Right forelimb (tissue), 1 donor: ENCODE results near the gene CFAP54.
A peak's percentile ranks its signal among the peaks of the same experiment; 100 is the strongest.

Experiments used
- DNase-seq: peaks from one replicate; pipeline ENCODE4 v3.0.0-alpha.2; 2018

The CFAP54 gene

DNA sequence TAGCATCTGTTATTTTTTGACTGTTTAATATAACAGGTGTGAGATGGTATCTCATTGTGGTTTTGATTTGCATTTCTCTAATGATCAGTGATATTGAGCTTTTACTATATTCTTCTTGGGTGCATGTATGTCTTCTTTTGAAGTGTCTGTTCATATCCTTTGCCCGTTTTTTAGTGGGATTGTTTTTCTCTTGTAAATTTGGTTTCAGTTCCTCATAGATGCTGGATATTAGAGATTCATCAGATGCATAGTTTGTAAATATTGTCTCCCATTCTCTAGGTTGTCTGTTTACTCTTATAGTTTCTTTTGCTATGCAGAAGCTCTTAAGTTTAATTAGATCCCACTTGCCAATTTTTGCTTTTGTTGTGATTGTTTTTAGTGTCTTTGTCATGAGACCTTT lies 368.8 kb downstream of the CFAP54 start:
- no peak for DNase-seq

DNA sequence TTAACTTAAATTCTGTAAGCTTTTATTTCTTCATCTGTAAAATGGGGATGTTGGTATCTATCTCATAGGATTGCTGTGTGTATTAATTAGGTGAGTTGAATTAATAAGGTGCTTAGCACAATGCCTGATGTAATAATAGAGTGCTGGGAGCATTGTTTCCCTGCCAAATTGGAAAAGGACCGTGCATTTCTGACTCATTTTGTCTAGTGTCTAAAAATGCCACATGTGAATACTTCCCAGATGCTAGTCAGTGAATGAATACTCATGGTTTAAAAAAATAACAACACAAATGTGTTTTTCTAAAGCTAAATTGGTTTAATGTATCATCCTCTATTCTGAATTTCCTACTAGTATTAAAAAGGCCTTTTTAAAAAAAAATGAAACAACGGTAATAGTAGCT lies 372.3 kb downstream of the CFAP54 start:
- no peak for DNase-seq

- DNase-seq, result no peak
Measured at GRCh38 chr12:96862326-96862725, 372.9 kb downstream of the CFAP54 start.

DNA sequence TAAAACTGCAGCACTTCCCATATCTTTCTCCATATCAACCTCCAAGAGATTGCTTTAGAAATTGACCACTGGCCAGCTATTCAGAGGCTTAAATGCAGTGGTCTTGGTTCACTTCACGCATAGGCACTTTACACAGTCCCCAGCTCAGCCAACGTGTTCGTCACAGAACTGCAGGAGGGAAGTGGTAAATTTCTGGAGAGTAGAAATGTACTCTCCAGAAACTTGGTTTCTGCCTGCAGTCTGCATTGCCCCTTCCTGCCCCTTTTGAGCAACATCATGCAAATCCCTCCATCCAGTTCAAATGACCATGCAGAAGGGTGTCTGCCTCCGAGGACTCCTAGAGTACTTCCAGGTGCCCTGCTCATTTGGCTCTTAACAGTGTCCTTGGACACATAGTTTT lies 375.0 kb downstream of the CFAP54 start:
- no peak for DNase-seq

DNA sequence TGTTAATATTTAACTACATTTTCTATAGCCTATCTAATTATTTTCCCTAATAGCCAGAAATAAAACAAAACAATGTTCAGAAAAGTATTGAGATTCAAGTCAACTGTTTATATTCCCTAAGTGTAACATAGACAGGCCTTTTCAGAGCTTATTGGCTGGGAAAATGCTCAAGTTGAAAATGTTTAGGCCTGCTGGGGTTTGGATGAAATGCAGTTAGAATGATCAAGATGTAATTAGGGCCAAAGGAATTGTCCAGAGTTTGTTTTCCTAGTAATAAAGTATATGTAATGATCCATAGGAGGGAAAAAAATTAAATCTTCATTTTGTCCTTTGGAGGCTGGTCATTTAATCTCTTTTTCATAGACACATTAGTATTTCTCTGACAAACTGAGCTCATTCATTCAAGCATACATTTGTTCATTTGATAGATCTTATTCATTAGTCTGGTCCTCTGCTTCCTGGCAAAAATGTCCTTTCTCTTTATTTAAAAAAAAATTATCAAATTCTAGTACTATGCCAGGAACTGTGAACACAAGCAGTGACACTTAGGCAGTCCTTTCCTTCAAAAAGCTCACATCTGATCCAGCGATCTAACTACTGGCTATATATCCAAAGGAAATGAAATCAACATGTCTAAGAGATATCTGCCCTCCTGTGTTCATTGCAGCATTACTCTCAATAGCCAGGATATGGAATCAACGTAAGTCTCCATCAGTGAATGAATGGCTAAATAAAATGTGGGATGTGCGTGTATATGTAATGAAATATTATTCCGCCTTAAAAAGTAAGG lies 377.6 kb downstream of the CFAP54 start:
- DNase-seq, result no peak

GRCh38 chr12:96870946-96871345 lies 381.6 kb downstream of the CFAP54 start:
- DNase-seq, result no peak

DNA sequence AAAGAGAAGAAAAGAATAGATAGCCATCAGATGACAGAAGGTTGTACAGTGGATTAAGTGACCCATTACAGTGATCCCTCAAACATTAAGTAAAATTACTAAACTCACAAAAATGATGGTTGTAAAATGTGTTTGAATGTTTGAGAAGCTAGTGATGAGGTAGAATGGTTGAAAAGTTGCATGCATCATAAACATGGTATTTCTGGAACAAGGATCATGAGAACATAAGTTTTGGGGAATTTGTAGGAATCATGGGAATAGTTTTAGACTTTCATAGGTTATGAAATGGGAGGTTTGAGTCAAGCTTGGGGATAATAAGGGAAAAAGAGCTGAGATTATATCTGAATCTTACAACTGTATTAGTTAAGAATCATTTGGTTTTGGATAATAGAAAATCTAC lies 383.6 kb downstream of the CFAP54 start:
- no peak for DNase-seq

GRCh38 chr12:96874211-96874610 lies 384.8 kb downstream of the CFAP54 start:
- DNase-seq, result no peak

GRCh38 chr12:96876966-96877365 lies 387.6 kb downstream of the CFAP54 start:
- DNase-seq, result no peak

GRCh38 chr12:96878704-96879103 lies 389.3 kb downstream of the CFAP54 start:
- no peak for DNase-seq

- DNase-seq, result no peak
Measured at GRCh38 chr12:96879301-96879700, 389.9 kb downstream of the CFAP54 start.

DNA sequence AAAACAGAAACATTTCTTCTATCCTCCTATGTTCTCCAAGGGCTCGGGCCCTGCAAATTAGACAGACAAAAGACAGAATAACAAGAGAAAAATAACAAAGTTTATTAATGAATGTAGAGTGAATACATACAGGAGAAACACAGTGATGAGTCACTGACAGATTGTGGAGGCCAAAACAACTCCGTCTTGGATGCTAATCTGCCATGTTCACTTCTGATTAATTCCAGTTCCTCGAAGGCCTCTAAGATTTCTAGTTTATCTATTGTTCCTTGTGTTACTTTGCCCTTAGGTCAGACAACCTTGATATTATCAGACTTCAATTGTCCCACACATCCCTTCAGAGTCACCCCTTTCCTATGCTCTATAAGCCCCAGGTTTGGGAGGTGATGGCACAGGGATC lies 390.8 kb downstream of the CFAP54 start:
- no peak for DNase-seq

DNA sequence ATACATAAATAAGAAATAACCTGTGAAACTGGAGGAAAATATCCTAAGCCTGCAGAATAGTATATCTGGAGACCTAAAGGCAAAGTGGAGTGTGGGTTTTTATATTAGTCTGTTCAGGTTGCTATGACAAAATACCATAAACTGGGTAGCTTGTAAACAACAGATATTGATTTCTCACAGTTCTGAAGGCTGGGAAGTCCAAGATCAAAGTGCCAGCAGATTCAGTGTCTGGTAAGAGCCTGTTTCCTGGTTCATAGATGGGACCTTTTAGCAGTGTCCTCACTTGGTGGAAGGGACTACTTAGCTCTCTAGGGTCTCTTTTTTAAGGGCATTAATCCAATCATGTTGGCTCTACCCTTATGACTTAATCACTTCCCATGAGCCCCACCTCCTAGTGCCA lies 392.2 kb downstream of the CFAP54 start:
- no peak for DNase-seq

GRCh38 chr12:96882862-96883261 lies 393.5 kb downstream of the CFAP54 start:
- no peak for DNase-seq

- DNase-seq, result no peak
Measured at GRCh38 chr12:96883571-96883970, 394.2 kb downstream of the CFAP54 start.

- DNase-seq, result peak; percentile 76
Measured at GRCh38 chr12:96886998-96887677, 397.8 kb downstream of the CFAP54 start.

- no peak for DNase-seq
Measured at GRCh38 chr12:96889273-96889933, 400.0 kb downstream of the CFAP54 start.

DNA sequence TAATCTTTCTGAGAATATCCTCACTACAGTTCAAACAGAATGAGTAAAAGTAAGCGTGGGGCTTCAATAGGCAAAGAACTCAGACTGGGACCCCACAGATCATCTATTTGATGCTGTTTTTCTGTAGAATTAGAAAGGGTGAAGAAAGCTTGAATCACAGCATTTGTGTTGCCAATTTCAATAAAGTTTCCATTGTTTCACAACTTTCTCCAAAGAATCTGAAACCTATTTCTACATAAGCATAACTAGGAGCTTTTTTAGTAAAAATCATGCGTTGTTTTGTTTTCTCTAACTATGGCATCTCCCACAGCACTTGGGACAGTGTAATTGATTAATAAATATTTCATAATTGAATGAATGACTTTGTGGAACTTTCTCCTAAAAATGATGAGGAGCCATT lies 401.0 kb downstream of the CFAP54 start:
- DNase-seq, result no peak

GRCh38 chr12:96892104-96892503 lies 402.7 kb downstream of the CFAP54 start:
- DNase-seq, result no peak

GRCh38 chr12:96897421-96897820 lies 408.0 kb downstream of the CFAP54 start:
- DNase-seq, result no peak

- DNase-seq, result no peak
Measured at GRCh38 chr12:96901175-96901574, 411.8 kb downstream of the CFAP54 start.

DNA sequence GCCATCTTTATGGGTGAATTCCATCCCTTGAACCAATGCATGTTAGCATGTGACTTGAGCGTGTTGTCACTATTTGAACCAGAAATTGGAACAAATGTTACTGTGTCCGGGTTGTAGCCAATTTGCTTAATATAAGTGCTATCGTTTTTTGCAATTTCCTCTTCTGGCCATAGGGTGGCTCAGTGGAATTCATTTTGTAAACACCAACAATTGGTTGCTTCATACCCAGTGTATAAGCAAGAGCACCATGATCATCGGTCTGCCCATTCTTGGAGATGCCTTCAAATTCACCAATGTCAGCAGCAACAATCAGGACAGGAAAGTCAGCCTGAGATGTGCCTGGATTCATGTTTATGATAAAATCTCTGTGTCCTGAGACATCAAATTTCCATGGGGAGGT lies 412.7 kb downstream of the CFAP54 start:
- DNase-seq, result no peak

DNA sequence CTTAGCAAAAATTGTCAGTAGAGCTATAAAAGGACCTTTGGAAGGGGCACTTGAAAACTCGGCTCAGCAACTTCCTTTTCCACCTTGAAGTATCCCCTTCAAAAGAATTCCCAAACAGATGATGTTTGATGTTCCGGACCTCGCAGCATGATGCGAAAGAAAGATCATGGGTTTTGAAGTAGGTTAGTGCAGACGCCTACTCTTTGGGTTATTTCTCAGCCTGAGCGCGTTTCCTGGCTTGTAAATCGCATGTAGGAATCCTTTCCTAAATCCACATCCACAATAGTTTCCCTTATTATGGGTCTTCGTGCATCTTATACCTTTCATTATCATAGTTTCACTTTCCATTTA lies 417.1 kb downstream of the CFAP54 start:
- no peak for DNase-seq
